GM12872 (cell line): ENCODE results near the gene DIP2C.

ENCODE experiments used
- TF ChIP-seq, protein P1 (sequence below): IDR thresholded peaks from 3 replicates; pipeline ENCODE4 v1.5.1; 2011; ENCODE audit warnings: low read depth, mild to moderate bottlenecking, low read length, moderate library complexity; ENCODE audit not compliant: insufficient read depth

DIP2C gene

DNA sequence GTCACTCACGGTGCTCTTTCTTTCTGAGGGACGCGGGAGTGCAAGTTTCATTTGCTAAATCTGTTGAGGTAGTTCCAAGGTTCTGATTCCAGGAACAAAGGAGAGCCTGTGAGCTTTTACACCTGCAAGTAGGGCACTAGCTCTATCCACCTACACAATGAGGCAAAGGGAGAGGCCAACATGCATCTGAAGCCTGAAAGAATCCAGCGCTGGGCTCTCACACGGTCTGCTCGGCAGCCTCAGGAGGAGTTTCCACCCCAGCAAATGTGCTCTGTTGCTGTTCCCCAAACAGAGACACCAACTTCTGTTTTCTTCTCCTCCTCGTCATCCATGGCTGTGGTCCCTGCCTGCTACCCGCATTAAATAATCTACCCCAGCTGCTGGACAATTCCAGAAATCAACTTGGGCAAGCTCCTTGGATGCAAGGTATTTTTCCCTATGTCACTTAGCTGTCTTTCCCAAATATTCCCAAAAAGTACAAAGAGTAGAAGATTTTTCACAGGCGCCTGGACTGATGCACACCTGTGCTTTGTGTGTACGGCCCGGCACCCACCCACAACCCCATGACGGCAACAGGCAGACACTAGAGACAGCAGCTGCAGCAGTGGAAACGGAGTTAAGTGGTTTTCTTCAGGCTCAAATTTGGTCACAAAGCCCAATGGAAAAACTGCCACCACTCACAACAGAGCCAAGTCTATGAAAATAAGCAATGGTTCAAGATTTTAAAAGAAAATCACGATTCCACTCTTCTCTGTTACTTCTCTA is 377.4 kb downstream of the DIP2C start:
- TF ChIP-seq, protein P1, sequence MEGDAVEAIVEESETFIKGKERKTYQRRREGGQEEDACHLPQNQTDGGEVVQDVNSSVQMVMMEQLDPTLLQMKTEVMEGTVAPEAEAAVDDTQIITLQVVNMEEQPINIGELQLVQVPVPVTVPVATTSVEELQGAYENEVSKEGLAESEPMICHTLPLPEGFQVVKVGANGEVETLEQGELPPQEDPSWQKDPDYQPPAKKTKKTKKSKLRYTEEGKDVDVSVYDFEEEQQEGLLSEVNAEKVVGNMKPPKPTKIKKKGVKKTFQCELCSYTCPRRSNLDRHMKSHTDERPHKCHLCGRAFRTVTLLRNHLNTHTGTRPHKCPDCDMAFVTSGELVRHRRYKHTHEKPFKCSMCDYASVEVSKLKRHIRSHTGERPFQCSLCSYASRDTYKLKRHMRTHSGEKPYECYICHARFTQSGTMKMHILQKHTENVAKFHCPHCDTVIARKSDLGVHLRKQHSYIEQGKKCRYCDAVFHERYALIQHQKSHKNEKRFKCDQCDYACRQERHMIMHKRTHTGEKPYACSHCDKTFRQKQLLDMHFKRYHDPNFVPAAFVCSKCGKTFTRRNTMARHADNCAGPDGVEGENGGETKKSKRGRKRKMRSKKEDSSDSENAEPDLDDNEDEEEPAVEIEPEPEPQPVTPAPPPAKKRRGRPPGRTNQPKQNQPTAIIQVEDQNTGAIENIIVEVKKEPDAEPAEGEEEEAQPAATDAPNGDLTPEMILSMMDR = no peak

DNA sequence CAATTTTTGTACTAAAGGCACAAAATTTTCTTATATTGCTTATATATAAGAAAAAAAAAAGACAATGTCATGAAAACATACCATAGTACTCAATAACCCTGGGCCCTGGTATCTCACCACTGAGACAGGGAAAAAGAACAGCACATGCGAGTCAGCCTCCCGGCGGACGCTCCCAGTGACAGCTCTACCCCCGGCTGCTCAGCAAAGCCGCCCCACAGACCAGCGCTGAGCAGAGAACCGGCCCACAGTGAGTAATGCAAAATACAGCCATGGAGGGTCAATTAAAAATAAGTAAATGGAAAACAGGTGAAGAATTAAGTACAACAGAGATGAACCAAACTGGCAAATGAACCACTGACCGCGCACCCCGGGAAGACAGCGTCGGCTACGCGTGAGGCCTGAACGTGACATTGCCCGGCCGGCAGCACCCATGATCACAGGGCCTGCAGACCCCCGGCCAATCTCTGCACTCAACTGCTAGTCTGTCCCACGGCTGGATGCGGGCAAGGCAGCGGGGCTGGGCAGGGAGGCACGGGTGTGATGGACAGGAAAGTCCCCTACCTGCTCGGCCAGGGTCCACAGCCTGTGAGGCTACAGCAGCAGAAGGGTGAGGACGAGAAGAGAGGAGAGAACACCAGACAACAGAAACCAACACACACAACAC is 378.4 kb downstream of the DIP2C start:
- TF ChIP-seq, protein P1 = no peak

DNA sequence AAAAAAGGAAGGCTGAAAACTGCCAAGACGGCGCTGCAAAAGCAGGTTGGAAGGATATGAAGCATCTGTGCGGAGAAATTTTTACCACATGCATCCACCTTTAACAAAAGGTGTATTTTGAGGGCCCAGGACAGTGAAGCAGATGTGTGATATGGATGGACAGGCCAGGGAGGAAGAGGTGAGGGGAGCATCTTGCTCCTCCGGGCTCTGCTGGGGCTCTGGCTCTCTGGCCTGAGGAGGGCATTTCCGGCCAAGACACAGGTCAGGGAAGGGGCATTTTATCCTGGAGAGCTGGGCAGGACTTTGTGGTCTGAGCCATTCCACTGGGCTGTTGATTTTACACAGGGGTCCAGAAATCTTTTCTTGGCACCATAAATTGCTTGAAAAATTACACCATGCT is 379.1 kb downstream of the DIP2C start:
- TF ChIP-seq, protein P1 = no peak

DNA sequence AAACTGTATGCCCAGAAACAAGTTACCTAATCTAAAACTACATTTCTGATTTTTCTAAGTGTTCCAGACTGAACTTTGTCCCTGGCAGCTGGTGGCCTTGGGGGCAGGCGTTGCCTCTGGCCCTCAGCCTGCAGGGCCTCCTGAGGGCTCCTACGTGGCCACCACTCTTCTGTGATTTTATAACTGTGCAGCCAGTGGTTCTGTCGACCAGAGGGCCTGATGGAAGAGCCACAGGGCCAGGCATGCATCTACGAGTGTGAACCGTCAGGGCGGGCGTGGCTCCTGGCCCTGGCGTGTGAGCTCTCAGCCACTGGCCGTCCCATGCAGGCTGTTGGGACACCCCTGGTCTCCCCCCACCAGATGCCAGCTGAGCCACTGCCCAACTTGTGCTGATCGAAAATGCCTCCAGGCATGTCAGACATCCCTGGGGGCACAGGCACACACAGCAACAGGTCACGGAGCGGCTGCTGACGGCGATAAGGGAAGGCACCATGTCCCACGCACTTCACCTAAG is 380.8 kb downstream of the DIP2C start:
- TF ChIP-seq, protein P1 = no peak

GRCh38 chr10:308101-308500 is 381.4 kb downstream of the DIP2C start:
- TF ChIP-seq, protein P1 = no peak

- TF ChIP-seq, protein P1 = no peak
Measured at GRCh38 chr10:307659-308058, 381.8 kb downstream of the DIP2C start.

- TF ChIP-seq, protein P1 = no peak
Measured at GRCh38 chr10:306675-307185, 382.7 kb downstream of the DIP2C start.
